ENCODE data around the gene SMIM26.

GRCh38 chr20:18613553-18613952 is 46.3 kb downstream of the SMIM26 start:
- TF ChIP-seq CTCF (IDR thresholded peaks at IDR 0.05) (no peak), ZFX (IDR thresholded peaks at IDR 0.05; ENCODE audit: borderline replicate concordance) (no peak)
